GM19397 (cell line): ENCODE data around the gene EFNA5.
A peak's percentile ranks its signal among the peaks of the same experiment; 100 is the strongest.
"Not testable (repeated sequence)": the region's sequence is repeated elsewhere in the genome, so short reads cannot be mapped to it uniquely, and the experiment has no call there.

Source experiments
- ATAC-seq: cut with Tn5 transposase; IDR thresholded peaks from one replicate; pipeline ENCODE4 v1.9.1; 2021; ENCODE audit warnings: mild to moderate bottlenecking, moderate library complexity; ENCODE audit not compliant: unreplicated experiment

EFNA5 gene

GRCh38 chr5:107346580-107346979, 324.2 kb downstream of the EFNA5 start:
- not testable (repeated sequence) for ATAC-seq

- no peak for ATAC-seq
Observed at GRCh38 chr5:107342371-107342770, 328.4 kb downstream of the EFNA5 start.

GRCh38 chr5:107341376-107342084, 329.2 kb downstream of the EFNA5 start:
- ATAC-seq = no peak

DNA sequence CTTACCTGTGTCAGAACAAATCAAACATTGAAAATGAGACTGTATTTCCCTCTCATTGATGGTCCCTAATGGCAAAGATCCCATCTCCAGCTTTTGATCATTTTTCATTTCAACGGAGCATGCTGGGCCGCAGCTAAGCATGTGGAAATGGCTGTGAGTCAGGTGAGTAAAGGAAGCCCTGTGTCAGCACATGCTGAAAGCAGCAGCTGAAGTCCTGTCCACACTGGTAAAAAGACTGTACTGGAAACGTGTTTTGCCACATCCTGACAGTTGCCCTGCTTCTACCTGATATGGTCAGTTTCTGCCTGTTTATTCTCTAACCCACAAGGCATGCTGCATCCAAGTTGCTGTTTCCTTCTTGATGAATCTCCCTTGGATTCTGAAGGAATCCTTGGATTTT, 330.1 kb downstream of the EFNA5 start:
- no peak for ATAC-seq

DNA sequence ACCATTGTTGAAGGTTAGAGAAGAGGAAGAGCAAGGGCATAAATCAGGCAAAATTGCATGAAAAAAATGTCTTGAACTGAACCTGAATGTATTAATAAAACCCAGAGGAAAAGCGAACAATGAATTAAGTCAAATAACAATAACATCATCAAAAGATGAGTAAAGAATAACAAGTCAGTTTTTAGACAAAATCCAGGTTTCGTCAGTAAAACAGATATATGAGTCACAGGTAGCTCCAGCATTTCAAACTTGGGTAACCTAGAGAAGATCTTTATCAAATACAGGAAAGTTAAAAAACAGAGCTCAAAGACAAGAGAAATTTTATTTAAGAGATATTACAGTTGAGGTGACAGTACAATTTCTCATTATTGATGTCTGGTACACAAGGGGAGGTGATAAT, 332.4 kb downstream of the EFNA5 start:
- no peak for ATAC-seq

- ATAC-seq = no peak
Observed at GRCh38 chr5:107337281-107337680, 333.5 kb downstream of the EFNA5 start.

- no peak for ATAC-seq
Observed at GRCh38 chr5:107331882-107332281, 338.9 kb downstream of the EFNA5 start.

- ATAC-seq = no peak
Observed at GRCh38 chr5:107331312-107331711, 339.4 kb downstream of the EFNA5 start.

- no peak for ATAC-seq
Observed at GRCh38 chr5:107330903-107331302, 339.8 kb downstream of the EFNA5 start.

- ATAC-seq = peak; percentile 81
Observed at GRCh38 chr5:107329850-107330249, 340.9 kb downstream of the EFNA5 start.
